HepG2 (cell line): ENCODE results near the gene CREB1. TPM values are rescaled to one million over a fixed set of nuclear protein-coding genes. Genes with fewer than 3 reads are reported as not detected.

Experiments used
- ATAC-seq: fragments of 200-7000 bp; cut with Tn5 transposase; 3 replicates; pipeline ENCODE4 v1.9.1; 2020; ENCODE audit warnings: mild to moderate bottlenecking, moderate library complexity
- BruUV-seq: library from RNA; stranded (reverse); fragments of 400-500 nt; replicated peaks from 2 replicates; lab custom pipeline; 2021; lab: Mats Ljungman, UMichigan
- CTCF ChIA-PET: fragments of 300-600 bp; formaldehyde crosslinking; extraction: SDS; loops from one replicate; lab custom pipeline; 2021; ENCODE audit warnings: low total read pairs, inconsistent platforms, low intra/inter-chr PET ratio; lab: Yijun Ruan, JAX
- POLR2A ChIA-PET: fragments of 350-600 bp; sonication (Branson Sonifier 250); formaldehyde crosslinking; loops from one replicate; lab custom pipeline; 2020; ENCODE audit warnings: antibody characterized with exemption, inconsistent platforms; lab: Yijun Ruan, JAX
- DNase-seq: peaks from one replicate; pipeline ENCODE4 v3.0.0-alpha.2; 2015; ENCODE audit warnings: low spot score
- FAIRE-seq: peaks from 3 replicates; lab custom pipeline; 2011; peaks lifted over from hg19 to GRCh38; lab: Jason Lieb, UNC
- H2AFZ ChIP-seq: one replicate; pipeline ENCODE4 v1.6.1; 2011; ENCODE audit warnings: low read length, inconsistent platforms
- H3K27ac ChIP-seq: fragments of 300-600 bp; 3 replicates; pipeline ENCODE4 v1.8.0; 2011; ENCODE audit warnings: mixed run types, mild to moderate bottlenecking, mixed read lengths, low read length, inconsistent platforms; ENCODE audit not compliant: insufficient read depth; ENCODE audit errors: extremely low read length
- H3K27me3 ChIP-seq, 2 experiments: fragments of 200-600 bp in 1 of 2; 2 replicates in 1 of 2; 3 replicates in 1 of 2; pipeline versions ENCODE4 v1.6.0 to v1.8.0; 2011; ENCODE audit warnings: low read length in 2 of 2, mild to moderate bottlenecking in 2 of 2, moderate library complexity in 2 of 2, inconsistent platforms in 1 of 2; ENCODE audit not compliant: insufficient read depth in 2 of 2, control insufficient read depth in 1 of 2
- H3K36me3 ChIP-seq, 2 experiments: fragments of 200-600 bp in 1 of 2; replicated peaks in 1 of 2; 2 replicates in 1 of 2; 3 replicates in 1 of 2; pipeline versions ENCODE4 v1.5.1 to v1.8.0; 2011; ENCODE audit warnings: low read length in 2 of 2, inconsistent platforms in 1 of 2; ENCODE audit not compliant: insufficient read depth in 2 of 2, control insufficient read depth in 1 of 2
- H3K4me1 ChIP-seq: 2 replicates; pipeline ENCODE4 v1.5.1; 2012; ENCODE audit warnings: low read length, inconsistent platforms; ENCODE audit not compliant: insufficient read depth
- H3K4me2 ChIP-seq: 2 replicates; pipeline ENCODE4 v1.6.0; 2011; ENCODE audit warnings: low read depth, low read length, inconsistent platforms
- H3K4me3 ChIP-seq, 3 experiments: fragments of 200-600 bp in 1 of 3; sonication (generic), shearing (Covaris generic) in 1 of 3; replicated peaks in 1 of 3; 2 replicates each; pipeline ENCODE4 v1.5.1; 2011 to 2016; ENCODE audit warnings: low read length in 3 of 3, inconsistent platforms in 2 of 3, low read depth in 2 of 3, mild to moderate bottlenecking in 2 of 3, control low read depth in 1 of 3, mixed read lengths in 1 of 3; ENCODE audit not compliant: insufficient read depth in 1 of 3
- H3K79me2 ChIP-seq: one replicate; pipeline ENCODE4 v1.6.1; 2011; ENCODE audit warnings: low read length, inconsistent platforms; ENCODE audit not compliant: insufficient read depth
- H3K9ac ChIP-seq: 2 replicates; pipeline ENCODE4 v1.6.0; 2011; ENCODE audit warnings: mild to moderate bottlenecking, low read depth, low read length, inconsistent platforms; ENCODE audit not compliant: insufficient read depth
- H3K9me3 ChIP-seq: 2 replicates; pipeline ENCODE4 v1.5.1; 2012; ENCODE audit warnings: mild to moderate bottlenecking, low read length
- H4K20me1 ChIP-seq: 2 replicates; pipeline ENCODE4 v1.6.0; 2011; ENCODE audit warnings: inconsistent platforms, mild to moderate bottlenecking, low read length, moderate library complexity; ENCODE audit not compliant: insufficient read depth
- AKAP8 ChIP-seq: sonication (generic); formaldehyde crosslinking; IDR thresholded peaks from 2 replicates; pipeline ENCODE4 v1.5.1; 2020; ENCODE audit warnings: mild to moderate bottlenecking, missing genetic modification reagents
- ARNTL ChIP-seq: sonication (generic); formaldehyde crosslinking; IDR thresholded peaks from 2 replicates; pipeline ENCODE4 v1.4.0; 2020; ENCODE audit warnings: mild to moderate bottlenecking, missing genetic modification reagents
- ELF1 ChIP-seq: sonication (generic); formaldehyde crosslinking; IDR thresholded peaks from 2 replicates; pipeline ENCODE4 v1.4.0; 2020; ENCODE audit warnings: missing genetic modification reagents
- MED8 ChIP-seq: sonication (generic); formaldehyde crosslinking; IDR thresholded peaks from 2 replicates; pipeline ENCODE4 v1.8.1; 2023; ENCODE audit warnings: mild to moderate bottlenecking, missing genetic modification reagents; ENCODE audit not compliant: insufficient replicate concordance
- NFYB ChIP-seq: sonication (generic); formaldehyde crosslinking; IDR thresholded peaks from 2 replicates; pipeline ENCODE4 v1.4.0; 2020; ENCODE audit warnings: missing genetic modification reagents
- PPARG ChIP-seq: conservative IDR thresholded peaks from 2 replicates; pipeline ENCODE4 v1.6.1; 2016; ENCODE audit warnings: missing biosample characterization, missing genetic modification reagents
- RBM39 ChIP-seq: fragments of 200-400 bp; formaldehyde crosslinking; IDR thresholded peaks from one replicate; pipeline ENCODE4 v1.6.1; 2018; ENCODE audit warnings: antibody characterized with exemption, mild to moderate bottlenecking, low read depth, low read length; ENCODE audit not compliant: poor library complexity, severe bottlenecking
- RCOR2 ChIP-seq: IDR thresholded peaks from 2 replicates; pipeline ENCODE4 v1.6.1; 2016; ENCODE audit warnings: missing biosample characterization, missing genetic modification reagents
- RFX3 ChIP-seq: IDR thresholded peaks from 2 replicates; pipeline ENCODE4 v1.6.1; 2016; ENCODE audit warnings: missing biosample characterization, missing genetic modification reagents
- SMAD3 ChIP-seq: sonication (generic); formaldehyde crosslinking; IDR thresholded peaks from 2 replicates; pipeline ENCODE4 v1.4.0; 2020; ENCODE audit warnings: missing genetic modification reagents
- TEAD2 ChIP-seq: sonication (generic); formaldehyde crosslinking; IDR thresholded peaks from 2 replicates; pipeline ENCODE4 v1.9.0; 2021; ENCODE audit warnings: missing genetic modification reagents
- ZMYM4 ChIP-seq: sonication (generic); formaldehyde crosslinking; IDR thresholded peaks from 2 replicates; pipeline ENCODE4 v1.8.1; 2023; ENCODE audit warnings: mild to moderate bottlenecking, missing genetic modification reagents
- ZNF430 ChIP-seq: sonication (generic); formaldehyde crosslinking; IDR thresholded peaks from 2 replicates; pipeline ENCODE4 v1.9.0; 2021; ENCODE audit warnings: mild to moderate bottlenecking, missing genetic modification reagents
- ZNF713 ChIP-seq: sonication (generic); formaldehyde crosslinking; IDR thresholded peaks from 2 replicates; pipeline ENCODE4 v1.4.0; 2020; ENCODE audit warnings: mild to moderate bottlenecking, missing genetic modification reagents
- ZNF841 ChIP-seq: sonication (generic); formaldehyde crosslinking; IDR thresholded peaks from 2 replicates; pipeline ENCODE4 v1.8.1; 2023; ENCODE audit warnings: missing genetic modification reagents, borderline replicate concordance
- WGBS: methylation state at CpG from one replicate; pipeline ENCODE4 v1.1.6; 2017; ENCODE audit warnings: low lambda C conversion rate; 5-methylcytosine and 5-hydroxymethylcytosine counted together
- in situ Hi-C: cut with HindIII; loops from 2 replicates; pipeline ENCODE4 v1.10.0; 2017; ENCODE audit warnings: low pct_unique_long_range_greater_than_20kb; ENCODE audit not compliant: extremely low pct_ligation_motif_present
- intact Hi-C: fragments of 100-400 bp; cut with micrococcal nuclease; formaldehyde crosslinking; loops from one replicate; pipeline ENCODE4 v1.10.0; 2022; ENCODE audit not compliant: unreplicated experiment
- polyA plus RNA-seq, 8 experiments: library from polyadenylated mRNA; depleted of rRNA in 3 of 8; stranded (reverse) in 7 of 8; unstranded in 1 of 8; fragments of >200 nt; fragmentation: Illumina TruSeq in 4 of 8; extraction: Trizol in 4 of 8; gene quantifications; 2 replicates each; pipeline versions ENCODE4 v1.2.1 to v1.2.3, GENCODE V29; 2011 to 2016; ENCODE audit warnings: low read depth in 4 of 8, missing spikeins in 1 of 8, mixed read lengths in 1 of 8; ENCODE audit not compliant: insufficient read depth in 1 of 8
- total RNA-seq, 5 experiments: library from RNA; depleted of rRNA; stranded (reverse); fragments of >200 nt; fragmentation: Illumina TruSeq; extraction: Trizol; gene quantifications; 2 replicates each; pipeline ENCODE4 v1.2.3, GENCODE V29; 2016; ENCODE audit warnings: low read depth in 1 of 5

Gene CREB1
- total and polyA plus RNA-seq, 2 of the 13 experiments (the other 11 are each of a cell fraction or from before 2014, with no cell fraction given): 51.8 to 51.9 TPM

DNA sequence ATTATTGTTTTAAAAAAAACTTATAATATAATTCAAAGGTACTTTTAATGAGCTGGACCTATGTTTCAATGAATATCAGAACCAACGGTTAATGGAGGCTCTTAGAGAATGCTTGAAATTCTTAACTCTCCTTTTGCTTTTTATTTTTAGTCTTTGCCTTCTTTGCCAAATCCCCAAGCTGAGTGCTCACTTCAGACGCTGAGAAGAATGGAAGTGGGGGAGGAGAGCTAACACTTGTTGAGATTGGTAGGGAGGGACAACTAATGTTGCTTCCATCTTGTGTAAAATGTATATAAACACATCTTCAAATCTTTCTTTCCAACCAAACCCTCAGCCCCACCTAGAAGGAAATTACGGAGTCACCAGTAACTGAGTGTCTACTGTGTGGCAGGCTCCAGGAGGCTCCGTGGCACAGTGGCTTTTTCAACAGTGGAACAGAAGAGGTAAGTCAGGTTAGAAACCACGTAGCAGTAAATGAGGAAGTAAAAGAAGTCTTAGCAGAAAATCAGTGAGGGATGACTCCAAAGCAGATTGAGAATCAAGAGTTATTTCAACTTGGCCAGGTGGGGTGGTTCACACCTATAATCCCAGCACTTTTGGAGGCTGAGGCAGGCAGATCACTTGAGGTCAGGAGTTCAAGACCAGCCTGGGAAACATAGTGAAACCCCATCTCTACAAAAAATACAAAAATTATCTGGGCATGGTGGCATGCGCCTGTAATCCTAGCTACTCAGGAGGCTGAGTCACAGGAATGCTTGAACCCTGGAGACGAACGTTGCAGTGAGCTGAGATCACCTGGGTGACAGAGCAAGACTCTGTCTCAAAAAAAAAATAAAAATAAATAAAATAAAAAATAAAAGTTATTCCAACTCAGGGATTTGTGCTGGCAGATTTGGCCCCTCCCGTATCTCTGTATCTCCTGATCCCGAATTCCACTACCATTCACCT, 45.0 kb upstream of the CREB1 start:
- FAIRE-seq (no peak), ATAC-seq (no peak), DNase-seq (no peak)
- POLR2A ChIA-PET: no interaction called here
- intact Hi-C loops (no loop called here), in situ Hi-C loops (no loop called here)
- Histone ChIP-seq H2AFZ (no peak overlapping the region), H3K4me1 (peaks cover 2% of the 10 kb centered on the region; the same call in 1 of the 2 replicates), H3K4me2 (no peak overlapping the region), H3K36me3 (no peaks in the 10 kb centered on the region), H3K4me3 (no peak overlapping the region), H3K79me2 (no peaks in the 10 kb centered on the region), H3K27me3 (peaks cover 0 to 2% of the 10 kb centered on the region in 2 experiments; a peak in 1 of 5 replicates), H3K9ac (no peak overlapping the region), H3K9me3 (no peaks in the 10 kb centered on the region), H3K27ac (no peak overlapping the region), H4K20me1 (no peaks in the 10 kb centered on the region)
- BruUV-seq: no TSS peak
- CTCF ChIA-PET: no interaction called here
- TF ChIP-seq MED8 (CRISPR knock-in tag) (no peak), ARNTL (CRISPR knock-in tag) (no peak), TEAD2 (CRISPR knock-in tag) (no peak), RCOR2 (CRISPR knock-in tag) (no peak), NFYB (CRISPR knock-in tag) (no peak), RFX3 (CRISPR knock-in tag) (no peak), RBM39 (no peak), ZNF841 (CRISPR knock-in tag) (no peak), ZNF430 (CRISPR knock-in tag) (no peak), SMAD3 (CRISPR knock-in tag) (no peak), ZNF713 (no peak), ZMYM4 (CRISPR knock-in tag) (no peak), PPARG (CRISPR knock-in tag) (no peak), AKAP8 (CRISPR knock-in tag) (no peak), ELF1 (CRISPR knock-in tag) (no peak)
- 52% methylated on average over 10 of the region's 10 CpGs for WGBS
